ENCODE data around the gene CDC42BPA. TPM values are rescaled to one million over a fixed set of nuclear protein-coding genes. Genes with fewer than 3 reads are reported as not detected.

The CDC42BPA gene
- total and polyA plus RNA-seq, 2 experiments from 2014 or later: 28.6 to 39.1 TPM

- Histone ChIP-seq H3K4me1 (ENCODE audit: insufficient read depth) (peaks cover 11% of the 10 kb centered on the region), H3K27ac (no peak overlapping the region), H3K36me3 (ENCODE audit: low read depth) (no peaks in the 10 kb centered on the region), H3F3A (ENCODE audit: insufficient read depth) (0 out of 2 replicates have a peak, but pooled peaks cover 12% of the 10 kb centered on the region), H3K4me3 (no peak overlapping the region), H3K9ac (no peak overlapping the region), H4K20me1 (ENCODE audit: insufficient read depth) (no peaks in the 10 kb centered on the region), H2AFZ (no peak overlapping the region), H3K9me2 (ENCODE audit: insufficient read depth) (no peaks in the 10 kb centered on the region), H3K9me3 (ENCODE audit: low read depth) (no peaks in the 10 kb centered on the region), H3K79me2 (ENCODE audit: insufficient read depth) (no peaks in the 10 kb centered on the region), H3K4me2 (ENCODE audit: unreplicated experiment) (no peak overlapping the region), H3K27me3 (replicated peaks; ENCODE audit: insufficient read depth) (no peaks in the 10 kb centered on the region)
- in situ Hi-C loops (cut with MboI): no loop called here
- WGBS, 2 experiments (ENCODE audit: low coverage in 1 of 2, low lambda C conversion rate in 2 of 2, missing lambda C conversion rate in 2 of 2): 0 to 6% methylated on average over 1 of the region's 1 CpG
- TF ChIP-seq EZH2phosphoT487 (IDR thresholded peaks at IDR 0.05; ENCODE audit: insufficient read depth, low read depth): no peak
- no peak for TF ChIP-seq EZH2 (IDR thresholded peaks at IDR 0.05; ENCODE audit: insufficient read depth, poor library complexity, severe bottlenecking)
- DNase-seq: peak; percentile 10
Measured at GRCh38 chr1:227351443-227351842, 33.2 kb upstream of the CDC42BPA start.

- in situ Hi-C loops (cut with MboI): no loop called here
- WGBS, 2 experiments (ENCODE audit: low coverage in 1 of 2, low lambda C conversion rate in 2 of 2, missing lambda C conversion rate in 2 of 2): 98% methylated on average over 3 of the region's 3 CpGs
Measured at GRCh38 chr1:227349967-227350366, 31.7 kb upstream of the CDC42BPA start.

GRCh38 chr1:227343727-227344551 lies 25.6 kb upstream of the CDC42BPA start:
- no peaks in the 10 kb centered on the region for H3K27me3 ChIP-seq (replicated peaks; ENCODE audit: insufficient read depth)
- H2AFZ ChIP-seq: peak overlapping the region; percentile 55
- H3K4me3 ChIP-seq: peak overlapping the region; percentile 34; the same call in 1 of the 2 replicates
- H3K4me2 ChIP-seq (ENCODE audit: unreplicated experiment): peak overlapping the region; percentile 61
- H3K9ac ChIP-seq: peak overlapping the region; percentile 40
- H3K9me2 ChIP-seq (ENCODE audit: insufficient read depth): no peaks in the 10 kb centered on the region
- 0 to 2% methylated on average over 3 of the region's 3 CpGs for WGBS, 2 experiments (ENCODE audit: low coverage in 1 of 2, low lambda C conversion rate in 2 of 2, missing lambda C conversion rate in 2 of 2)
- no peaks in the 10 kb centered on the region for H3K9me3 ChIP-seq (ENCODE audit: low read depth)
- DNase-seq: peak; percentile 94
- H3K27ac ChIP-seq: peak overlapping the region; percentile 74
- H3K4me1 ChIP-seq (ENCODE audit: insufficient read depth): peaks cover 24% of the 10 kb centered on the region
- H3K79me2 ChIP-seq (ENCODE audit: insufficient read depth): no peaks in the 10 kb centered on the region
- H4K20me1 ChIP-seq (ENCODE audit: insufficient read depth): no peaks in the 10 kb centered on the region
- in situ Hi-C loops (cut with MboI): no loop called here
- H3K36me3 ChIP-seq (ENCODE audit: low read depth): no peaks in the 10 kb centered on the region
- TF ChIP-seq EZH2 (IDR thresholded peaks at IDR 0.05; ENCODE audit: insufficient read depth, poor library complexity, severe bottlenecking) (no peak), EZH2phosphoT487 (IDR thresholded peaks at IDR 0.05; ENCODE audit: insufficient read depth, low read depth) (no peak)
- H3F3A ChIP-seq (ENCODE audit: insufficient read depth): peaks cover 18% of the 10 kb centered on the region

More at GRCh38 chr1:227349967-227350366, 31.7 kb upstream of the CDC42BPA start:
- Histone ChIP-seq H2AFZ (no peak overlapping the region), H3K4me3 (no peak overlapping the region), H3K9ac (no peak overlapping the region), H3K4me1 (ENCODE audit: insufficient read depth) (peaks cover 9% of the 10 kb centered on the region; the same call in 1 of the 2 replicates), H3K9me3 (ENCODE audit: low read depth) (no peaks in the 10 kb centered on the region), H3K79me2 (ENCODE audit: insufficient read depth) (no peaks in the 10 kb centered on the region), H3K36me3 (ENCODE audit: low read depth) (no peaks in the 10 kb centered on the region), H3K9me2 (ENCODE audit: insufficient read depth) (no peaks in the 10 kb centered on the region), H3K27me3 (replicated peaks; ENCODE audit: insufficient read depth) (no peaks in the 10 kb centered on the region), H3K4me2 (ENCODE audit: unreplicated experiment) (no peak overlapping the region), H4K20me1 (ENCODE audit: insufficient read depth) (no peaks in the 10 kb centered on the region), H3K27ac (no peak overlapping the region), H3F3A (ENCODE audit: insufficient read depth) (0 out of 2 replicates have a peak, but pooled peaks cover 11% of the 10 kb centered on the region)
- TF ChIP-seq EZH2phosphoT487 (IDR thresholded peaks at IDR 0.05; ENCODE audit: insufficient read depth, low read depth) (no peak), EZH2 (IDR thresholded peaks at IDR 0.05; ENCODE audit: insufficient read depth, poor library complexity, severe bottlenecking) (no peak)
- DNase-seq: no peak

DNA sequence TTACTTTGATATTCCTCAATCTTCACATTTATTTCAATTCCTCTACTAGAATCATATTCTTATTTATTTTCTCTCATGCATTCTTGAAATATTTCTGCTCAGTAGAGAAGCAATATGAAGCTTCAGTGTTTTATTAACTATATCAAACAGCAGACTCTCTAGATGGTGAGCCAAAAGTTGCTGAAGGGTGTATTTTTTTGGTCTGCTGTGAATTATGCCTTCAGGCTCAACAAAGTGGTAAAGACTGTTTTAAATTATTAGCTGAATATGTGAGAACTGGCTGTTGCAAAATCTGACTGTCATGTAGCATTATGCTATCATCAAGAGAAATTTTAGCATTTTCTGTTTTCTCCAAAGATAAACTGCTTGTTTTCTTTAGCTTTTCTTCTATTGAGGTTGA lies 24.9 kb upstream of the CDC42BPA start:
- Histone ChIP-seq H3K9me3 (ENCODE audit: low read depth) (no peaks in the 10 kb centered on the region), H3K4me3 (peak overlapping the region; percentile 22; the same call in 1 of the 2 replicates), H2AFZ (no peak overlapping the region), H3K4me2 (ENCODE audit: unreplicated experiment) (peak overlapping the region; percentile 61), H3K9ac (peak overlapping the region; percentile 10), H3K27ac (peak overlapping the region; percentile 74), H3K4me1 (ENCODE audit: insufficient read depth) (peaks cover 24% of the 10 kb centered on the region), H3K79me2 (ENCODE audit: insufficient read depth) (no peaks in the 10 kb centered on the region), H4K20me1 (ENCODE audit: insufficient read depth) (no peaks in the 10 kb centered on the region), H3K27me3 (replicated peaks; ENCODE audit: insufficient read depth) (no peaks in the 10 kb centered on the region), H3K9me2 (ENCODE audit: insufficient read depth) (no peaks in the 10 kb centered on the region), H3K36me3 (ENCODE audit: low read depth) (no peaks in the 10 kb centered on the region), H3F3A (ENCODE audit: insufficient read depth) (peaks cover 18% of the 10 kb centered on the region)
- DNase-seq: peak; percentile 50
- TF ChIP-seq EZH2phosphoT487 (IDR thresholded peaks at IDR 0.05; ENCODE audit: insufficient read depth, low read depth) (no peak), EZH2 (IDR thresholded peaks at IDR 0.05; ENCODE audit: insufficient read depth, poor library complexity, severe bottlenecking) (no peak)
- in situ Hi-C loops (cut with MboI): no loop called here

Measured in GM23248 (cell line).